ENCODE data around the gene IGIP. TPM values are rescaled to one million over a fixed set of nuclear protein-coding genes. Genes with fewer than 3 reads are reported as not detected.
A peak's percentile ranks its signal among the peaks of the same experiment; 100 is the strongest.

Gene IGIP
- total RNA-seq, 2 experiments from 2014 or later: 1.7 to 1.9 TPM

DNA sequence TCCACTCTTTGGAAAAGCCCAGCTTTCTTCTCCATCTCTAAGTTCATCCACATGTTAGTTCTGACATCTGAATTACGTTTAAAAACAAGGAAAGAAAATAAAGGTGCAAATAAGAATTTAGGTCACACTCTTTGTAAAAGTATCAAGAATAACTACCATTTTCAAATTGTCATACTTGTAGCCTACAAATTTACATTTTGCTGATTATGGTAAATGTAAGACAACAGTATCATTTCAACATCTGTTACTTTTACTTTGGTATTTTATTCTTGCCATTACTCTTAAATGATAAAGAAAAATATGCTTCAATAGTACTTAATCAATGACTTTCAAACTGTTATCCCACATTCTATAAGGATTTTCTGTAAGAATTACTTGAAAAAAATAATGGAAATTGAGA is 21.6 kb upstream of the IGIP start:
- peaks cover 3% of the 10 kb centered on the region for H3K27me3 Mint-ChIP-seq
- H3K36me3 Mint-ChIP-seq (ENCODE audit: low read depth): peaks cover 3% of the 10 kb centered on the region
- ATAC-seq (no peak), DNase-seq (no peak)
- H3K9me3 Mint-ChIP-seq (ENCODE audit: low read depth): no peaks in the 10 kb centered on the region
- intact Hi-C loops (cut with DNase I, micrococcal nuclease): loop anchor here in 1 of 2 experiments (2.0 to 10.0 kb wide), 2 partner anchors 15 to 1889 kb away; partner anchors contain the start of gene CDC23
- no peak overlapping the region for H3K4me3 Mint-ChIP-seq
- ChIA-PET POLR2A (no interaction called here), CTCF (interaction anchor here (0.7 to 1.2 kb wide), 3 partner anchors 30 to 1314 kb away, joined by 3 to 5 read pairs (median 3); partner anchors contain the start of gene PCDHGB7)
- H3K27ac Mint-ChIP-seq: no peak overlapping the region
- peaks cover 19% of the 10 kb centered on the region for H3K4me1 Mint-ChIP-seq

DNA sequence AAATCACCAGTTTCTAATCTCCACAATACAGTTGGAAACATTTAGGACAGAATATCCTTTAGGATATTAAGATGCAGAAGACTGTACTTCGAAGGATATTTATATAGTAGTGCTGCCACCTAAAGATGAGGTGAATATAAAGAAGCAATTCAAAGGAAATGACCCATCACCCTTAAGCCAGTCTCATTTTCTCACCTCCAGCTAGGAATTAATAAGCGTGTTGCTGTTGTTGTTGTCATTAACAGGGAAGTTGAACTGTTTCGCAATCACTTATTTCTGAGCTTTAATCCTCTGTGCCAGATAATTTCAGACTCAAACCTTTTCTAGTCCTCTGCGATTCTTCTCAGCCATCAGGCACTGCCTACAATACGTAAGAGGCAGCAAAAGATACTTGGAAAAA is 19.6 kb upstream of the IGIP start:
- CTCF ChIA-PET: interaction anchor here (1.2 to 2.8 kb wide), 6 partner anchors 11 to 137 kb away, joined by 4 to 9 read pairs (median 5); no protein-coding TSS in a partner anchor
- no peak for DNase-seq
- H3K4me3 Mint-ChIP-seq: peak overlapping the region; percentile 99
- POLR2A ChIA-PET: interaction anchor here (1.0 kb wide), 1 partner anchor 26 kb away, joined by 5 read pairs; no protein-coding TSS in a partner anchor
- H3K4me1 Mint-ChIP-seq: peaks cover 30% of the 10 kb centered on the region
- H3K9me3 Mint-ChIP-seq (ENCODE audit: low read depth): no peaks in the 10 kb centered on the region
- no peak for ATAC-seq
- peaks cover 3% of the 10 kb centered on the region for H3K36me3 Mint-ChIP-seq (ENCODE audit: low read depth)
- intact Hi-C loops (cut with DNase I, micrococcal nuclease): loop anchor here (2.0 to 10.0 kb wide), 6 partner anchors 34 to 1891 kb away; partner anchors contain the start of gene CDC23 (in 1 of the 2)
- H3K27ac Mint-ChIP-seq: peak overlapping the region; percentile 5
- H3K27me3 Mint-ChIP-seq: peaks cover 3% of the 10 kb centered on the region

DNA sequence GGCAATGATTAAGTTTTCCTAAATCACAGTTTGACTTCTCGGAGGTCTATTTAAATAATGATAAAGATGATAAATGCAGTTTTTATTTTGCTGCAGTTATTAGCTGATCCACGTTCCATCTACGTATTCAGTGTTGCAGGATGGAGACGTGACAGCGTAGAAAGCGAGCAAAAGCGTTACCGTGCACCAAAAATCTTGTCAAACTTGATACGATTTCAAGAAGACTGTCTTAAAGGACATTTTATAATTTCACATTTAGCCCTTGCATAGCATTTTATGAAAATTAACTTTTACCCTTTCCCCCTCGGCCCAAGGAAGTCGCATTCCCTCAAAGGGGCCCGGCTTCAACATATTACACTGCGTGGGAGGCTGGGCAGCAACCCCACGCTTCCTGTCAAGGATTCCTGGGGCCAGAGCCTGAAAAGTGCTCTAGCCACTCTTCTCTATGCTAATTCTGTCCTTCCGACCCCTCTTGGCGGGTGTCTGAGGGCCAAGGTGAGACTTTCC is 18.9 kb upstream of the IGIP start:
- Mint-ChIP-seq H3K4me1 (peaks cover 36% of the 10 kb centered on the region), H3K4me3 (peak overlapping the region; percentile 99), H3K9me3 (ENCODE audit: low read depth) (no peaks in the 10 kb centered on the region), H3K27ac (peak overlapping the region; percentile 95), H3K27me3 (peaks cover 3% of the 10 kb centered on the region), H3K36me3 (ENCODE audit: low read depth) (peaks cover 3% of the 10 kb centered on the region)
- ATAC-seq (no peak), DNase-seq (no peak)
- intact Hi-C loops (cut with DNase I, micrococcal nuclease): loop anchor here (1.0 to 10.0 kb wide), 10 partner anchors 8 to 1892 kb away; partner anchors contain the start of genes CDC23 (in 1 of the 2), CYSTM1 (in 1 of the 2) and DNAJC18 (in 1 of the 2)
- ChIA-PET POLR2A (interaction anchor here (1.0 kb wide), 3 partner anchors 25 to 66 kb away, joined by 3 to 5 read pairs (median 4); no protein-coding TSS in a partner anchor), CTCF (interaction anchor here (0.6 to 2.8 kb wide), 6 partner anchors 10 to 138 kb away, joined by 3 to 9 read pairs (median 4); no protein-coding TSS in a partner anchor)

DNA sequence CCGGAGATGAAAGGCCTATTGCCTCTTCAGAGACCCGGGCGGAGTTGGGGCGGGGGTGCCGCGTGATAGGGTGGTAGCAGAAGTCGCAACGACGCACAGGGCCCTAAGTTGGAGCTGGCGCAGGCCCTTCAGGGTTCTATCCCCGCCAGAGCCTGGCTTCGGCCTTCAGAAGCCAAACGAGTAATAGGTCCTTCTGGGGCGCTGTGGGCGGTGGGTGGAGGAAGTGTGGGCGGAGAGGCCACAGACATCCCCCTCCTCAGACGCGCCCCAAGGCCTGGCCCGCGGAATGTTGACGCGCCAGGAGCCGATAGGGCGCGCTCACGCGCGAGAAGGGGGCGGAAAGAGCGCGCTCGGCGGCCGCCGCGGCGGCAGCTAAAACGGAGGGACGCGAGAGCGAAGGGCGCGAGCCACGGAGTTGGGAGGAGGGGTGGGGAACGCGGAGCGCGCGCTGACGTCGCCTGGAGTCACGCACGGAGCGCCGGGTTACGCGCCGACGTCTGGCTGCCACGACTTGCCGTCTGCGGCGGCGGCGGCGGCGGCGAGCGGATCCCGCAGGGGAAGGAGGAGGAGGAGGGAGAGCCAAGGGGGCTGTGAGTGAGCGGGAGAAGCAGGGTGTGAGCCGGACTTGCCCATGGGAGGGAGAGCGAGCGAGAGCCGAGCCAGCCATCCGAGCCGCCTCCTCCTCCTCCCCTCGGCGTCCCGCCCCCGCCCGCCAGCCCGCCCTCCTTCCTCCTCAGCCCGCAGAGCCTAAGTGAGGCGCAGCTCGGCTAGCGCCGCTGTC is 18.2 kb upstream of the IGIP start:
- Mint-ChIP-seq H3K4me3 (peak overlapping the region; percentile 99), H3K4me1 (peaks cover 43% of the 10 kb centered on the region), H3K36me3 (ENCODE audit: low read depth) (peaks cover 3% of the 10 kb centered on the region), H3K27ac (peak overlapping the region; percentile 95), H3K9me3 (ENCODE audit: low read depth) (no peaks in the 10 kb centered on the region), H3K27me3 (peaks cover 3% of the 10 kb centered on the region)
- DNase-seq: peak; percentile 96
- ChIA-PET CTCF (interaction anchor here (0.6 to 2.8 kb wide), 7 partner anchors 10 to 238 kb away, joined by 3 to 9 read pairs (median 3); no protein-coding TSS in a partner anchor), POLR2A (interaction anchor here (1.0 kb wide), 3 partner anchors 24 to 66 kb away, joined by 3 to 5 read pairs (median 4); no protein-coding TSS in a partner anchor)
- intact Hi-C loops (cut with DNase I, micrococcal nuclease): loop anchor here (1.0 to 10.0 kb wide), 12 partner anchors 8 to 1893 kb away; partner anchors contain the start of genes CYSTM1 (in 2 of the 2), ANKHD1 (in 1 of the 2), CDC23 (in 1 of the 2) and DNAJC18 (in 1 of the 2)
- ATAC-seq: peak; percentile 90

DNA sequence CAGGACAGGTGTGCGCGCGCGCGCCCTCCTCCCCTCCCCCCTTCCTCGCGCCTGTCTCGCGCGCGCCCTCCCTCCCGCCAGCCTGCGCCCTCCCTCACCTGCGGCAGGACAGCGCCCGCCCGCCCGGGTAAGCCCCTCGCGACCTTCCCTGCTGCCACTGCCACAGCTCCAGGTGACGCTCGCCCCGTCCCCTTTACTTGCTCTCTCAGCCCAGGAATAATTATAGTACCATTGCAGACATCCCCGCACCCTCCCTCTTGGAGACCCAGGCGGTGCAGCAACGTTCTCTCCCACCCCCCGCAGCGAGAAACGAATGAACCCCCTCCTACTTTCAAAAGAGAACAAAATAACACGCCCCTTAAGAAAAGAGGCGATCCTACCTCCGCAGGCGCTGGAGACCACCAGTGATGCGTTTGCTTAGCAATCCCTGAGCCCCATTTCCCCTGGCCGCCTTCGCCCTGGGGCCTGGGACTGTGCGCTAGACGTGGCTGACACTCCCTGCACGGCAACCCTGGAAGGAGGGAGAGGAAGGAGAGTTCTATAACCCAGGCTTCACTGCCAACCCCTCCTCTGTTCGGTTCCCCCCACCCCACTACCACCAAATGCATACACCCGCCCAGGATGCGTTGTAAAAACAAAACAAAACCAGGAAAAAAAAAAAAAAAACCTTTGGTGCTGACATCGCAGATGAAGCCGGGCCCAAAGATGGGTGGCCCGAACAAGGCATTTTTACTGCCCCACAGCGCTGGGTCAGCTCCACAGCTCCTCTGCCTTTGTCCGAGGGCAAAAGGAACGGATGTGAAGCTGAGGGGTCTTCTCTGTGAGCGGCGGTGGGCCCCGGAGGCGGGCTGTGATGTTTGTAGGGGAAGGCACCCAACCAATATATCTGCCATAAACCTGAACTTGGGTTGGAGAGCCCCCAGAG is 17.4 kb upstream of the IGIP start:
- Mint-ChIP-seq H3K27me3 (peaks cover 3% of the 10 kb centered on the region), H3K36me3 (ENCODE audit: low read depth) (peaks cover 3% of the 10 kb centered on the region), H3K9me3 (ENCODE audit: low read depth) (no peaks in the 10 kb centered on the region), H3K4me1 (peaks cover 46% of the 10 kb centered on the region), H3K4me3 (peak overlapping the region; percentile 99), H3K27ac (peak overlapping the region; percentile 95)
- no peak for ATAC-seq
- CTCF ChIA-PET: interaction anchor here (0.6 to 3.2 kb wide), 7 partner anchors 13 to 237 kb away, joined by 3 to 23 read pairs (median 4); no protein-coding TSS in a partner anchor
- DNase-seq: peak; percentile 50
- intact Hi-C loops (cut with DNase I, micrococcal nuclease): loop anchor here (1.0 to 10.0 kb wide), 7 partner anchors 36 to 1894 kb away; partner anchors contain the start of genes ANKHD1 (in 1 of the 2), CDC23 (in 1 of the 2) and CYSTM1 (in 1 of the 2)
- POLR2A ChIA-PET: interaction anchor here (1.0 kb wide), 1 partner anchor 67 kb away, joined by 4 read pairs; no protein-coding TSS in a partner anchor

DNA sequence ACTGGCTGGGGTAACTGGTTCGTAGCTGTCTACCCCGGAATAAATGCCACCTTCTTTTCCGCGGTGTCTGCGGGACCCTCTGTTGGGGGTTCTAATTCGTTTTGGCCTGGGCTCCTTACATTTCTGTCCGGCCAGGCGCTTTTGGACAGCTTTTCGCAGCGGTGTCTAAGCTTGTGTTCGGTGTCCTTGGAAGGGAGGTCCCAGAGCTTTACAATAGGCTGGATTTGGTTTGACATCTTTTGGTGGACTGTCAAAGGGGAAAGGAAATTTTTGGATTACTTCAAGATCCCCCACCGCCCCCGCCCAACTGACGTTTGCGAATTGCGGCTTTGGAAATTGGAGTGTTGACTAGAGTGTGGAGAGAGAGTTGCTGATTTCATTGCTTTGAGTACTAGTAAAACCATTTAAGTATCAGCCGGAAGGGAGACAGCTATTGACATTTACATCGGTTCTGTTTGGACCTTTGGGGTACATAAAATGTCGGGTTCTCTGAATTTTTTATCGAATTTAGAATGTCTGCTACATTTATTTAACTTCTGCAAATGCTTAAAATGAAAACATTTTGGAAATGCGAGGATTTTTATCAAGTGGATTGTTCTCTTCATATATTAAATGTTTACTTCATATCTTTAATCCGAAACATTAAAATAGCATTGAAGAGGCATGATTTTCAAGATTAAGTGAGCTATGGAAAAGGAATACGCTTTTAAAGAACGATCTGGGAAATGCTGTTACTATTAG is 16.5 kb upstream of the IGIP start:
- Mint-ChIP-seq H3K9me3 (ENCODE audit: low read depth) (no peaks in the 10 kb centered on the region), H3K4me1 (peaks cover 46% of the 10 kb centered on the region), H3K4me3 (peak overlapping the region; percentile 99), H3K27ac (peak overlapping the region; percentile 95), H3K27me3 (peaks cover 3% of the 10 kb centered on the region), H3K36me3 (ENCODE audit: low read depth) (peaks cover 5% of the 10 kb centered on the region)
- DNase-seq (no peak), ATAC-seq (no peak)
- ChIA-PET CTCF (interaction anchor here (1.5 to 3.2 kb wide), 5 partner anchors 12 to 35 kb away, joined by 3 to 23 read pairs (median 5); no protein-coding TSS in a partner anchor), POLR2A (interaction anchor here (0.5 to 0.6 kb wide), 2 partner anchors 683 to 969 kb away, joined by 3 to 4 read pairs; no protein-coding TSS in a partner anchor)
- intact Hi-C loops (cut with DNase I, micrococcal nuclease): loop anchor here (2.0 to 10.0 kb wide), 6 partner anchors 37 to 1894 kb away; partner anchors contain the start of genes CDC23 (in 1 of the 2) and CYSTM1 (in 1 of the 2)

DNA sequence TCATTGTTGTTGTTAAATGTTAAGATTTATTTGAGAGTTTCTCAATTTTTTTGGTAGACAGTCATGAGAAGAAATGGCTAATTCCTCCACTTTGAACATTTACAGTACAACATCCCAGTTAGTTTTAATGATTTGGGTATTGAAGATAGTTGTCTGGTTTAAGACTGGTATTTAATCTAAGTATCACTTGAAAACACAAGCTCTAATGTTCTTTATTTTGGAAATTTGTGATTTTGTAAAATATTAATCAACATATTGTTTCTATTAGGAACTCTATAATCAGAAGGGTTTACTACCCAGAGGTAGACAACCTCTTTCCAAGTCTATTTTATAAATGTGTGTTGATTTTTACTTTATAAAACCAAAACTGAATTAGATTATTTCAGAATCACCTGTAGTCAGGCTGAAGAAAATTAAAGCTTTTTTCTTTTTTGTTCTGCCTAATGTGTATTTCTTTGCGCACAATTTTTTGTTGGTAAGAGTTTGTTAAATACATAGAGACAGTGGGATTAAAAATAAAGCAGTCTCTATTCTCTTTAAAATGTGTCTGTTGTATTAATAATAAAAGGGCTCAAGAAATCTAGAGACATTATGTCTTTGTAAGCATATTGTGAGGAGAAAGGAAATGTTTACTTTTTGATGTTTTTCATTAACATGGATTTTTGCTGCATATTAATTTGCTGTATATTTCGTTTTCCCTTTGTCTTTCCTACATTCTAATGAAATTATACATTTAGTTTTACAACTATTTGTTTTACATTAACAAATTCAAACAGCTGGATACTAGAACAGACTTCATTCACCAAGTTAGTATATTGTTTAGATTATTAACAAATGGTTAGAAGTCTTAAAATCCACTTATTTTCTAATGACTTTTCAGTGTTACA is 15.7 kb upstream of the IGIP start:
- no peak overlapping the region for H3K27ac Mint-ChIP-seq
- peaks cover 49% of the 10 kb centered on the region for H3K4me1 Mint-ChIP-seq
- H3K4me3 Mint-ChIP-seq: peak overlapping the region; percentile 99
- H3K27me3 Mint-ChIP-seq: peaks cover 3% of the 10 kb centered on the region
- CTCF ChIA-PET: interaction anchor here (1.5 to 3.2 kb wide), 6 partner anchors 11 to 35 kb away, joined by 3 to 23 read pairs (median 4); no protein-coding TSS in a partner anchor
- DNase-seq: no peak
- intact Hi-C loops (cut with DNase I, micrococcal nuclease): loop anchor here (2.0 to 10.0 kb wide), 11 partner anchors 38 to 1895 kb away; partner anchors contain the start of genes UBE2D2 (in 2 of the 2), CDC23 (in 1 of the 2), CYSTM1 (in 1 of the 2) and HARS1 (in 1 of the 2)
- H3K36me3 Mint-ChIP-seq (ENCODE audit: low read depth): peaks cover 10% of the 10 kb centered on the region
- POLR2A ChIA-PET: interaction anchor here (0.6 kb wide), 1 partner anchor 968 kb away, joined by 4 read pairs; no protein-coding TSS in a partner anchor
- H3K9me3 Mint-ChIP-seq (ENCODE audit: low read depth): no peaks in the 10 kb centered on the region
- ATAC-seq: no peak

DNA sequence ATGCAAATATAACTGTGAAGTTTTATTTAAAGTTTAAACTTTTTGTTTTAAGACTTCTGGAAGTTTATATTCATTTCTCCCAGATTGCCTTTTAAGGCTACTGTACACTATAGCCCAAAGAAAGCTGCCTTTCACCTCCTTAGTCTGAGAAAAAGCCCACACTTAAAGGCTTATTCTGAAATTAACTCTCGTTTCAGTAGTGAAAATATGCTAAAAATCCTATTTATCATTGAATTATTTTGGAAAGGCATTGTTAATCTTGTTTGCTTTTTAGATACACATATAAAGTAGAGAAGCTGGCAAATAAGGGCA is 15.1 kb upstream of the IGIP start:
- ATAC-seq (no peak), DNase-seq (no peak)
- peaks cover 53% of the 10 kb centered on the region for H3K4me1 Mint-ChIP-seq
- CTCF ChIA-PET: interaction anchor here (1.5 to 3.2 kb wide), 3 partner anchors 13 to 34 kb away, joined by 3 to 23 read pairs (median 4); no protein-coding TSS in a partner anchor
- peaks cover 3% of the 10 kb centered on the region for H3K27me3 Mint-ChIP-seq
- POLR2A ChIA-PET: no interaction called here
- H3K36me3 Mint-ChIP-seq (ENCODE audit: low read depth): peaks cover 11% of the 10 kb centered on the region
- no peaks in the 10 kb centered on the region for H3K9me3 Mint-ChIP-seq (ENCODE audit: low read depth)
- no peak overlapping the region for H3K4me3 Mint-ChIP-seq
- H3K27ac Mint-ChIP-seq: no peak overlapping the region
- intact Hi-C loops (cut with DNase I, micrococcal nuclease): loop anchor here (5.0 to 10.0 kb wide), 5 partner anchors 447 to 1756 kb away; partner anchors contain the start of genes UBE2D2 (in 2 of the 2), HARS1 (in 1 of the 2), HARS2 (in 1 of the 2) and KDM3B (in 1 of the 2)

Data from activated CD4-positive, alpha-beta T cell treated with anti-CD3 and anti-CD28 coated beads for 36 hours (primary cell).